Measurements from ENCODE around the gene ALAS1. TPM values are rescaled to one million over a fixed set of nuclear protein-coding genes. Genes with fewer than 3 reads are reported as not detected.

ALAS1 gene
- total and polyA plus RNA-seq, 12 donors: 64.9 to 3,700 (median 650) TPM

GRCh38 chr3:52246264-52246620 lies 48.3 kb downstream of the ALAS1 start:
- TF ChIP-seq POLR2A (IDR thresholded peaks at IDR 0.05) (no peak), CTCF (IDR thresholded peaks at IDR 0.05) (no peak)
- H3K27me3 ChIP-seq: no peaks in the 10 kb centered on the region
- 36 to 53% (median 44%) methylated on average over 2 to 8 of the region's 8 CpGs for WGBS, 4 donors
- H3K9me3 ChIP-seq (replicated peaks in 1 of 3): no peaks in the 10 kb centered on the region
- intact Hi-C loops (cut with DNase I): no loop called here
- peaks cover 0 to 19% of the 10 kb centered on the region in 2 donors for H3K36me3 ChIP-seq (replicated peaks in 1 of 2)
- peak overlapping the region in 4 of 5 donors; percentile 59 to 86 (median 77) for H3K27ac ChIP-seq
- H3K4me1 ChIP-seq (replicated peaks in 1 of 2): peaks cover 6 to 7% of the 10 kb centered on the region in 2 donors
- DNase-seq: no peak
- peak overlapping the region in 2 of 4 donors; percentile 16 to 42 for H3K4me3 ChIP-seq

GRCh38 chr3:52246728-52247408 lies 48.9 kb downstream of the ALAS1 start:
- peak overlapping the region in 2 of 5 donors; percentile 81 to 86 for H3K27ac ChIP-seq

DNA sequence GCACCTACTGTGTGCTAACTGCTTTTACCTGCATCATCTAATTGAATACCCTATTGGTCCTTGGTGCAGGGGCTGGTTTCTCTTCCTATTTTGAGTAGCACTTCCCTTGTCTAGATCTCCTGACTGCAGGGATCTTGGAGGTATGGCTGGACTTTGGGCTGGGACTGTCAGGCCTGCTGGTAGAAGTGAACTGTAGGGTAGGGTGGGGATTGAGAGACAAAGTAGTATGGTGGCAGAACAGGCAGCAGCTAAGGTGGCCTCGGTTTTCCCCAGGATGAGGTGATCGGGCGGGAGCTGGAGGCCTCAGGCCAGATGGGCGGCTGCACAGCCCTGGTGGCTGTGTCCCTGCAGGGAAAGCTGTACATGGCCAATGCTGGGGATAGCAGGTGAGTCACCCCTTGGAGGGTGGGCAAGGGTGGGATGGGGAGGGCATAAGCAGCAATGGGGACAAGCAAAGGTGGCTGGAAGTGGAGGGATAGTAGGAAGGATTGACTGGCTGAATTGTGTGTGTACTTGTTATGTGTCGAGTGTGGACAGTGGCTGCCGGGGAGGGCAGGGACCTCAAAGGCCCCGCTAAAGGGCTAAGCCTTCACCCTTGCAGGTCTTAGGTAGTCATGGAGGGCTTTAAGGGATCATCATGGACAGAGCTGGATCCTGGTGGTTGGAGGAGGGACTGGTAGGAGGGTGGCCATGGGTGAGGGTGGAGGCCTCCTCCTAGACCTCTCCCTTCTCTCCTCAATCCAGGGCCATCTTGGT lies 49.6 kb downstream of the ALAS1 start:
- 91 to 95% (median 94%) methylated on average over 7 of the region's 7 CpGs for WGBS, 4 donors
- Histone ChIP-seq H3K27me3 (no peaks in the 10 kb centered on the region), H3K9me3 (replicated peaks in 1 of 3) (no peaks in the 10 kb centered on the region), H3K36me3 (replicated peaks in 1 of 2) (peaks cover 0 to 27% of the 10 kb centered on the region in 2 donors), H3K27ac (peak overlapping the region in 1 of 5 donors; percentile 86), H3K4me3 (peak overlapping the region in 1 of 4 donors; percentile 42), H3K4me1 (replicated peaks in 1 of 2) (peaks cover 6 to 7% of the 10 kb centered on the region in 2 donors)
- intact Hi-C loops (cut with DNase I): no loop called here
- TF ChIP-seq POLR2A (IDR thresholded peaks at IDR 0.05): no peak
- no peak for TF ChIP-seq CTCF (IDR thresholded peaks at IDR 0.05)
- DNase-seq: peak in 2 of 7 donors; percentile 12 to 44

More at GRCh38 chr3:52246728-52247408, 48.9 kb downstream of the ALAS1 start:
- DNase-seq: peak in 4 of 7 donors; percentile 21 to 52 (median 28)
- peaks cover 6 to 7% of the 10 kb centered on the region in 2 donors for H3K4me1 ChIP-seq (replicated peaks in 1 of 2)
- H3K27me3 ChIP-seq: no peaks in the 10 kb centered on the region
- H3K36me3 ChIP-seq (replicated peaks in 1 of 2): peaks cover 0 to 25% of the 10 kb centered on the region in 2 donors
- peak overlapping the region in 1 of 4 donors; percentile 42 for H3K4me3 ChIP-seq
- TF ChIP-seq CTCF (IDR thresholded peaks at IDR 0.05): no peak
- no peak for TF ChIP-seq POLR2A (IDR thresholded peaks at IDR 0.05)
- no peaks in the 10 kb centered on the region for H3K9me3 ChIP-seq (replicated peaks in 1 of 3)
- 78 to 81% (median 79%) methylated on average over 10 to 14 of the region's 14 CpGs for WGBS, 4 donors
- intact Hi-C loops (cut with DNase I): no loop called here

- no peak for TF ChIP-seq CTCF (IDR thresholded peaks at IDR 0.05)
- no peak for TF ChIP-seq POLR2A (IDR thresholded peaks at IDR 0.05)
- Histone ChIP-seq H3K9me3 (replicated peaks in 1 of 3) (no peaks in the 10 kb centered on the region), H3K36me3 (replicated peaks in 1 of 2) (peaks cover 0 to 31% of the 10 kb centered on the region in 2 donors), H3K4me1 (replicated peaks in 1 of 2) (peaks cover 6 to 7% of the 10 kb centered on the region in 2 donors), H3K27me3 (no peaks in the 10 kb centered on the region), H3K27ac (no peak overlapping the region), H3K4me3 (no peak overlapping the region)
- peak in 3 of 7 donors; percentile 14 to 51 (median 21) for DNase-seq
- 92 to 97% (median 93%) methylated on average over 2 to 10 of the region's 10 CpGs for WGBS, 4 donors
- intact Hi-C loops (cut with DNase I): no loop called here
These were observed 50.2 kb downstream of the ALAS1 start for GRCh38 chr3:52248165-52248541.

All from adrenal gland (tissue), 12 donors.